Activated naive CD8-positive, alpha-beta T cell treated with anti-CD3 and anti-CD28 coated beads for 36 hours (primary cell): ENCODE data around the gene MRPL14. TPM values are rescaled to one million over a fixed set of nuclear protein-coding genes. Genes with fewer than 3 reads are reported as not detected.
A peak's percentile ranks its signal among the peaks of the same experiment; 100 is the strongest.
"Not testable (repeated sequence)": the region's sequence is repeated elsewhere in the genome, so short reads cannot be mapped to it uniquely, and the experiment has no call there.

ENCODE experiments used
- DNase-seq: peaks from one replicate; pipeline ENCODE4 v3.0.0; 2021
- H3K27ac Mint-ChIP-seq: one replicate; pipeline ENCODE4 v1.8.0; 2022; ENCODE audit warnings: mild to moderate bottlenecking, moderate library complexity, mixed read lengths
- H3K27me3 Mint-ChIP-seq: one replicate; pipeline ENCODE4 v1.8.0; 2022; ENCODE audit warnings: mild to moderate bottlenecking, mixed read lengths
- H3K36me3 Mint-ChIP-seq: one replicate; pipeline ENCODE4 v1.8.0; 2021; ENCODE audit warnings: mild to moderate bottlenecking, mixed read lengths
- H3K4me1 Mint-ChIP-seq: one replicate; pipeline ENCODE4 v1.8.0; 2021; ENCODE audit warnings: mixed read lengths
- H3K4me3 Mint-ChIP-seq: one replicate; pipeline ENCODE4 v1.8.0; 2022; ENCODE audit warnings: mild to moderate bottlenecking, moderate library complexity, mixed read lengths
- H3K9me3 Mint-ChIP-seq: one replicate; pipeline ENCODE4 v1.8.0; 2022; ENCODE audit warnings: mixed read lengths
- total RNA-seq, 2 experiments: library from RNA; stranded (reverse); gene quantifications; one replicate each; pipeline ENCODE4 v1.2.3, GENCODE V29; 2021

The MRPL14 gene
- total RNA-seq, 2 experiments from 2014 or later, result 58.5 to 60.8 TPM

DNA sequence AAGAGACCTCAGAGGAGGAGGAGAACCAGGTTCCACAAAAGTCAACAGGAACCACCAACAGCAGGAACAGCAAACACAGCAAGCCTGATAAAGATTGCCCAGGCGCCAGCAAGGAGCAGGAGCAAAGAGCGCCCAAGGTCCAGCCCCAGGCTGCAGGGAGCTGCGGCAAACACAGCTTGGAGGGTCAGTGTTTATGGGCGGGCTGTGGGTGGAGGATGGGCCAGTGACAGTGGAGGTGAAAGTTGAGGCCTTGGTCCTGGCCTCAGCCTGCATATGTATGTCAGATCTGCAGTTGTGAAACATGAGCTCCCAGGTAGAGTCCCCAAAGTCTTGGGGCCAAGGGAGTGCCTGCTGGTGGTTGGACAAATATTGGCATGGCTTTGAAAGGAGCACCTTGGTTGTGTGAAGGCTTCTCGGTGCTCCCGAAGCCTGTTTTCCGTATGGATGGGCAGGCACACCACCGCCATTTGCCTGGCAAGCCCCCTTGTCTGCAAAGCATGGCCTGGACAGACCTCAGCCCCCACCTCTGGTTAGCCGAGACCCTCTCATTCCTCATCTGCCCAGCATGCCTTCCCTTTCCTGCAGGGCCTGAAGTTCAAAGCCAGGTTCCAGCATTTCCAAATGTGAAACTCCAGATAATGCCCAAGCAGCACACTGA is 29.4 kb upstream of the MRPL14 start:
- no peaks in the 10 kb centered on the region for H3K9me3 Mint-ChIP-seq

GRCh38 chr6:44154067-44154466 is 26.8 kb upstream of the MRPL14 start:
- H3K4me1 Mint-ChIP-seq, result peaks cover 10% of the 10 kb centered on the region
- no peaks in the 10 kb centered on the region for H3K36me3 Mint-ChIP-seq
- DNase-seq, result no peak
- H3K9me3 Mint-ChIP-seq, result no peaks in the 10 kb centered on the region
- peaks cover 3% of the 10 kb centered on the region for H3K27me3 Mint-ChIP-seq
- H3K4me3 Mint-ChIP-seq, result no peak overlapping the region
- H3K27ac Mint-ChIP-seq, result no peak overlapping the region

More for the DNA sequence above, 29.4 kb upstream of the MRPL14 start:
- H3K4me1 Mint-ChIP-seq, result peaks cover 11% of the 10 kb centered on the region
- no peak overlapping the region for H3K4me3 Mint-ChIP-seq
- DNase-seq, result no peak
- H3K36me3 Mint-ChIP-seq, result no peaks in the 10 kb centered on the region
- H3K27ac Mint-ChIP-seq, result no peak overlapping the region
- H3K27me3 Mint-ChIP-seq, result peaks cover 3% of the 10 kb centered on the region

- Mint-ChIP-seq H3K27me3 (no peaks in the 10 kb centered on the region), H3K4me3 (no peak overlapping the region), H3K9me3 (no peaks in the 10 kb centered on the region), H3K4me1 (peaks cover 10% of the 10 kb centered on the region), H3K36me3 (no peaks in the 10 kb centered on the region), H3K27ac (no peak overlapping the region)
- no peak for DNase-seq
Observed at GRCh38 chr6:44152533-44152932, 25.3 kb upstream of the MRPL14 start.

- H3K27me3 Mint-ChIP-seq, result no peaks in the 10 kb centered on the region
- no peaks in the 10 kb centered on the region for H3K9me3 Mint-ChIP-seq
- DNase-seq, result no peak
- H3K4me3 Mint-ChIP-seq, result no peak overlapping the region
- H3K4me1 Mint-ChIP-seq, result peaks cover 10% of the 10 kb centered on the region
- H3K36me3 Mint-ChIP-seq, result no peaks in the 10 kb centered on the region
- H3K27ac Mint-ChIP-seq, result no peak overlapping the region
Observed at GRCh38 chr6:44152109-44152461, 24.8 kb upstream of the MRPL14 start.

GRCh38 chr6:44151348-44152108 is 24.3 kb upstream of the MRPL14 start:
- H3K27me3 Mint-ChIP-seq, result no peaks in the 10 kb centered on the region
- no peaks in the 10 kb centered on the region for H3K9me3 Mint-ChIP-seq
- no peak overlapping the region for H3K27ac Mint-ChIP-seq
- no peak overlapping the region for H3K4me3 Mint-ChIP-seq
- H3K4me1 Mint-ChIP-seq, result peaks cover 10% of the 10 kb centered on the region
- DNase-seq, result peak; percentile 83
- H3K36me3 Mint-ChIP-seq, result no peaks in the 10 kb centered on the region

DNA sequence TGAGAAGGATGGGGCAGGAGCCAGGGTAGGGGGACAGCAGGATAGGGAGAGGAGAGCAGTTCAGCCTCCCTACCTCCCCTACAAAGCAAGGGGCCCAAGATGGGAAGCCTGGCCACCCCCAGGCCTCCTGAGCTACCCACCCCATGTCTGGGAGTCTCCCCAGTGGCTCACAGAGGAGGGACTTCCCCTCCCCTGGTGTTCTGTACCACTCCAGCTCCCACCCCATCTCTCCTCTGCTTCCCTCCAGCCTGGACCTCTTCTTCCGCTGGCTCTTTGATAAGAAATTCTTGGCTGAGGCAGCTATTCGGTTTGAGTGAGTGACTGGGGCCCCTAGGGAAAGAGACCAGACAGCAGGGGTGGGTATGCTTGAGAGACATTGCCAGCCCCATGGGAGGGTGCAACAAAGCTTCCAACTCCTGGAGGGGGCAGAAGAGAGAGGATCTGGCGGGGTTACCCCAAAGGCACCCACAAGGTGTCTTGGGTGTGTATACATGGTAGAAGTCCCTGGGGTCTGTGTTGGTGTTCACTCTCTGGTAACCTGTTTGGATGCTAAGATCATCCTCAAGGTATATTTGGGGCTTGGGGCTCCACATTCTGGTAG is 23.2 kb upstream of the MRPL14 start:
- H3K9me3 Mint-ChIP-seq, result no peaks in the 10 kb centered on the region
- no peak overlapping the region for H3K27ac Mint-ChIP-seq
- H3K4me3 Mint-ChIP-seq, result no peak overlapping the region
- H3K4me1 Mint-ChIP-seq, result peaks cover 10% of the 10 kb centered on the region
- H3K36me3 Mint-ChIP-seq, result no peaks in the 10 kb centered on the region
- DNase-seq, result no peak
- no peaks in the 10 kb centered on the region for H3K27me3 Mint-ChIP-seq

GRCh38 chr6:44149369-44150012 is 22.2 kb upstream of the MRPL14 start:
- no peaks in the 10 kb centered on the region for H3K9me3 Mint-ChIP-seq

DNA sequence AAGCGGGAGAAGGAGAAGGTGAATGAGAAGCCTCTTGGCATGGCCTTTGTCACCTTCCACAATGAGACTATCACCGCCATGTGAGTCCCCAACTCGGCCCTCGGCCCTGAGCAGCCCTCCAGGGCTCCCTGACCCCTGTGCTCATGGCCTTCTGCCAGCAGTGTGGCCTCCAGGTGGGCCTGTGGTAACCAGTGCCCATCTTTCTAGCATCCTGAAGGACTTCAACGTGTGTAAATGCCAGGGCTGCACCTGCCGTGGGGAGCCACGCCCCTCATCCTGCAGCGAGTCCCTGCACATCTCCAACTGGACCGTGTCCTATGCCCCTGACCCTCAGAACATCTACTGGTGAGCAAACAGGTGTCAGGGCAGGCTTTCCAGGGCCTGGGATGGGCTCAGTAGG is 21.1 kb upstream of the MRPL14 start:
- no peaks in the 10 kb centered on the region for H3K9me3 Mint-ChIP-seq
- no peak overlapping the region for H3K4me3 Mint-ChIP-seq
- no peaks in the 10 kb centered on the region for H3K36me3 Mint-ChIP-seq
- H3K27ac Mint-ChIP-seq, result no peak overlapping the region
- H3K27me3 Mint-ChIP-seq, result no peaks in the 10 kb centered on the region
- DNase-seq, result no peak
- peaks cover 8% of the 10 kb centered on the region for H3K4me1 Mint-ChIP-seq

More at GRCh38 chr6:44149369-44150012, 22.2 kb upstream of the MRPL14 start:
- Mint-ChIP-seq H3K36me3 (no peaks in the 10 kb centered on the region), H3K4me1 (peaks cover 9% of the 10 kb centered on the region), H3K27me3 (no peaks in the 10 kb centered on the region), H3K4me3 (no peak overlapping the region), H3K27ac (no peak overlapping the region)
- no peak for DNase-seq

GRCh38 chr6:44147256-44147655 is 20.0 kb upstream of the MRPL14 start:
- H3K27ac Mint-ChIP-seq, result no peak overlapping the region
- no peaks in the 10 kb centered on the region for H3K27me3 Mint-ChIP-seq
- H3K4me3 Mint-ChIP-seq, result no peak overlapping the region
- no peaks in the 10 kb centered on the region for H3K9me3 Mint-ChIP-seq
- DNase-seq, result no peak
- H3K36me3 Mint-ChIP-seq, result no peaks in the 10 kb centered on the region
- peaks cover 8% of the 10 kb centered on the region for H3K4me1 Mint-ChIP-seq

GRCh38 chr6:44146685-44147084 is 19.4 kb upstream of the MRPL14 start:
- DNase-seq, result no peak
- no peak overlapping the region for H3K4me3 Mint-ChIP-seq
- no peak overlapping the region for H3K27ac Mint-ChIP-seq
- H3K36me3 Mint-ChIP-seq, result no peaks in the 10 kb centered on the region
- H3K4me1 Mint-ChIP-seq, result peaks cover 8% of the 10 kb centered on the region
- H3K9me3 Mint-ChIP-seq, result no peaks in the 10 kb centered on the region
- H3K27me3 Mint-ChIP-seq, result no peaks in the 10 kb centered on the region

- no peaks in the 10 kb centered on the region for H3K9me3 Mint-ChIP-seq
- H3K4me3 Mint-ChIP-seq, result no peak overlapping the region
- no peak for DNase-seq
- H3K4me1 Mint-ChIP-seq, result no peaks in the 10 kb centered on the region
- H3K27ac Mint-ChIP-seq, result no peak overlapping the region
- H3K27me3 Mint-ChIP-seq, result no peaks in the 10 kb centered on the region
- H3K36me3 Mint-ChIP-seq, result peaks cover 2% of the 10 kb centered on the region
Observed at GRCh38 chr6:44145839-44146238, 18.6 kb upstream of the MRPL14 start.

DNA sequence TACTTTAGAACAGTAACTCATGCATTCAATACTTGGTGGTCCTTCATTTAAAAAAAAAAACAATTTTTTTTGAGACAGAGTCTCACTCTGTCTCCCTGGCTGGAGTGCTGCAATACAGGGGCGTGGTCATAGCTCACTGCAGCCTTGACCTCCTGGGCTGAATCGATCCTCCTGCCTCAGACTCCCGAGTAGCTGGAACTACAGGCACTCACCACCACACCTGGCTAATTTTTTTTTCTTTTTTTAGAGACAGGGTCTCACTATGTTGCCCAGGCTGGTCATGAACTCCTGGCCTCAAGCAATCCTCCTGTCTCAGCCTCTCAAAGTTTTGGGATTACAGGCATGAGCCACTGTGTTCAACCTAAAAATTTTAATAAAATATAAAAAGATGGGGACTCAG is 17.3 kb upstream of the MRPL14 start:
- not testable (repeated sequence) for DNase-seq, H3K36me3 Mint-ChIP-seq, H3K4me3 Mint-ChIP-seq, H3K27ac Mint-ChIP-seq, H3K4me1 Mint-ChIP-seq, H3K27me3 Mint-ChIP-seq, H3K9me3 Mint-ChIP-seq

- Mint-ChIP-seq H3K4me3 (no peak overlapping the region), H3K27ac (no peak overlapping the region), H3K4me1 (no peaks in the 10 kb centered on the region), H3K36me3 (peaks cover 2% of the 10 kb centered on the region), H3K27me3 (no peaks in the 10 kb centered on the region), H3K9me3 (no peaks in the 10 kb centered on the region)
- DNase-seq, result no peak
Observed at GRCh38 chr6:44143731-44144130, 16.5 kb upstream of the MRPL14 start.

DNA sequence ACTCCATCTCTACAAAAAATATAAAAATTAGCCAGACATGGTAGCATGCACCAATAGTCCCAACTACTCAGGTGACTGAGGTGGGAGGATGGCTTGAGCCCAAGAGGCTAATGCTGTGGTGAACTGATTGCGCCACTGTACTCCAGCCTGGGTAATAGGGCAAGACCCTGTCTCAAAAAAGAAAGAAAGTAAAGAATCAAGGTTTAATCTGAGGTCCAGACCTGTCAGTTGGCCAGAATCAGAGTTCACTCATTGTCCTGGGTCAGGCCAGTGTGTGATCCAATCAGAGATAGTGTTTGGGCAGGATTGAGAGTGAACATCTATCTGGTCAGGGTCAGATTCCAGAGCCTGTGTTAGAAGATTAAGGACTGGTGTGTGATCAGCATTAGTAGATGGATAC is 15.6 kb upstream of the MRPL14 start:
- Mint-ChIP-seq H3K27ac (no peak overlapping the region), H3K27me3 (no peaks in the 10 kb centered on the region), H3K4me1 (no peaks in the 10 kb centered on the region), H3K36me3 (peaks cover 2% of the 10 kb centered on the region), H3K4me3 (no peak overlapping the region), H3K9me3 (no peaks in the 10 kb centered on the region)
- DNase-seq, result no peak

- no peak overlapping the region for H3K4me3 Mint-ChIP-seq
- H3K27me3 Mint-ChIP-seq, result no peaks in the 10 kb centered on the region
- H3K4me1 Mint-ChIP-seq, result no peaks in the 10 kb centered on the region
- H3K9me3 Mint-ChIP-seq, result no peaks in the 10 kb centered on the region
- no peak overlapping the region for H3K27ac Mint-ChIP-seq
- DNase-seq, result no peak
- H3K36me3 Mint-ChIP-seq, result peaks cover 6% of the 10 kb centered on the region
Observed at GRCh38 chr6:44139351-44139743, 12.1 kb upstream of the MRPL14 start.
